ENCODE results near the gene GPR180. TPM values are rescaled to one million over a fixed set of nuclear protein-coding genes. Genes with fewer than 3 reads are reported as not detected.

GPR180 gene
- polyA plus RNA-seq, 2 of the 4 experiments (the other 2 are of a cell fraction): 3.6 to 7.8 TPM

- Histone ChIP-seq H3K27ac (no peak overlapping the region), H3K4me3 (no peak overlapping the region), H3K4me1 (peaks cover 12% of the 10 kb centered on the region; the same call in 2 of the 3 replicates), H3K9me3 (no peaks in the 10 kb centered on the region), H3K4me2 (no peak overlapping the region)
- ChIA-PET POLR2A (no interaction called here), CTCF (interaction anchor here (0.8 to 3.2 kb wide), 8 partner anchors 9 to 745 kb away, joined by 3 to 14 read pairs (median 4); no protein-coding TSS in a partner anchor)
- TF ChIP-seq JUNB (IDR thresholded peaks at IDR 0.05) (no peak), NPAS2 (CRISPR knock-in tag; IDR thresholded peaks at IDR 0.05; ENCODE audit: borderline replicate concordance) (no peak), E2F6 (IDR thresholded peaks at IDR 0.05; ENCODE audit: borderline replicate concordance, low read depth) (no peak), EHF (CRISPR knock-in tag; IDR thresholded peaks at IDR 0.05) (no peak), NFE2L2 (conservative IDR thresholded peaks at IDR 0.05; ENCODE audit: low read length) (no peak), ZNF302 (CRISPR knock-in tag; IDR thresholded peaks at IDR 0.05) (no peak), TFCP2L1 (CRISPR knock-in tag; IDR thresholded peaks at IDR 0.05) (no peak), FOXS1 (CRISPR knock-in tag; IDR thresholded peaks at IDR 0.05) (no peak), ELK1 (IDR thresholded peaks at IDR 0.05; ENCODE audit: low read depth, low read length) (no peak), POLR2A (IDR thresholded peaks at IDR 0.05; ENCODE audit: low read length) (no peak), CEBPB (IDR thresholded peaks at IDR 0.05) (no peak), ZSCAN20 (CRISPR knock-in tag; IDR thresholded peaks at IDR 0.05) (no peak), EHMT2 (IDR thresholded peaks at IDR 0.05; ENCODE audit: low read depth) (no peak), HOXB5 (CRISPR knock-in tag; IDR thresholded peaks at IDR 0.05) (no peak)
- TF ChIP-seq, protein P1, sequence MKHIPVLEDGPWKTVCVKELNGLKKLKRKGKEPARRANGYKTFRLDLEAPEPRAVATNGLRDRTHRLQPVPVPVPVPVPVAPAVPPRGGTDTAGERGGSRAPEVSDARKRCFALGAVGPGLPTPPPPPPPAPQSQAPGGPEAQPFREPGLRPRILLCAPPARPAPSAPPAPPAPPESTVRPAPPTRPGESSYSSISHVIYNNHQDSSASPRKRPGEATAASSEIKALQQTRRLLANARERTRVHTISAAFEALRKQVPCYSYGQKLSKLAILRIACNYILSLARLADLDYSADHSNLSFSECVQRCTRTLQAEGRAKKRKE (CRISPR knock-in tag; IDR thresholded peaks at IDR 0.05; ENCODE audit: low read depth): no peak
- TF ChIP-seq, protein P2, sequence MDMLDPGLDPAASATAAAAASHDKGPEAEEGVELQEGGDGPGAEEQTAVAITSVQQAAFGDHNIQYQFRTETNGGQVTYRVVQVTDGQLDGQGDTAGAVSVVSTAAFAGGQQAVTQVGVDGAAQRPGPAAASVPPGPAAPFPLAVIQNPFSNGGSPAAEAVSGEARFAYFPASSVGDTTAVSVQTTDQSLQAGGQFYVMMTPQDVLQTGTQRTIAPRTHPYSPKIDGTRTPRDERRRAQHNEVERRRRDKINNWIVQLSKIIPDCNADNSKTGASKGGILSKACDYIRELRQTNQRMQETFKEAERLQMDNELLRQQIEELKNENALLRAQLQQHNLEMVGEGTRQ (IDR thresholded peaks at IDR 0.05): no peak
- no peak for FAIRE-seq
- peak; percentile 5 to 9 for DNase-seq (ENCODE audit: low read depth in 1 of 2, low spot score in 1 of 2)
- peak in 1 of 2 experiments; percentile 72; a peak in 3 of 6 replicates for ATAC-seq
- WGBS (ENCODE audit: missing lambda C conversion rate): 67% methylated on average over 1 of the region's 1 CpG
Observed at GRCh38 chr13:94658926-94659597, 57.4 kb downstream of the GPR180 start.

DNA sequence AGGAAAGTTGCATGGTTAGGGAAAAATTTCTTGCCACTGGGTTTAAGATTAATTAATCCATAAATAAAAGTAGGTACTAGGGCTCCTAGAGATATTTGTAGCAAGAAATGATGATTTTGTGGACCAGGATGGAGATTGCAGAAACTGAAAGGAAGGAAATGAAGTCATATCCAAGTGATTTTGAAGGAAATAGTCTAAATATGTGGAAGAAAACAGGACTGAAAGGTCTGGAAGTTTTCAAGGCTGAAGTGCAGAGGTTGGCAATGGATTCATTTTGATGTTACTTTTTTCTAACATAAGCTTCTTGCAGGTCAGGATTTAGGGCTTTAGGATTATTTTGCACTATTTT, 57.9 kb downstream of the GPR180 start:
- ChIA-PET CTCF (interaction anchor here (0.8 to 3.2 kb wide), 7 partner anchors 9 to 745 kb away, joined by 3 to 14 read pairs (median 4); no protein-coding TSS in a partner anchor), POLR2A (no interaction called here)
- Histone ChIP-seq H3K4me2 (no peak overlapping the region), H3K4me3 (no peak overlapping the region), H3K4me1 (peaks cover 12% of the 10 kb centered on the region; the same call in 2 of the 3 replicates), H3K9me3 (no peaks in the 10 kb centered on the region), H3K27ac (no peak overlapping the region)
- no peak for ATAC-seq
- TF ChIP-seq MAFK (IDR thresholded peaks at IDR 0.05; ENCODE audit: partially characterized antibody): no peak
- no peak for TF ChIP-seq FOSB (CRISPR knock-in tag; IDR thresholded peaks at IDR 0.05)
- no peak for TF ChIP-seq JUNB (IDR thresholded peaks at IDR 0.05)
- TF ChIP-seq ZC3H11A (IDR thresholded peaks at IDR 0.05): no peak
- no peak for TF ChIP-seq ELK1 (IDR thresholded peaks at IDR 0.05; ENCODE audit: low read depth, low read length)
- TF ChIP-seq EHMT2 (IDR thresholded peaks at IDR 0.05; ENCODE audit: low read depth): no peak
- TF ChIP-seq, protein P2 (IDR thresholded peaks at IDR 0.05): no peak
- TF ChIP-seq ZSCAN20 (CRISPR knock-in tag; IDR thresholded peaks at IDR 0.05): no peak
- TF ChIP-seq, protein P1 (CRISPR knock-in tag; IDR thresholded peaks at IDR 0.05; ENCODE audit: low read depth): no peak
- no peak for TF ChIP-seq CBX2 (IDR thresholded peaks at IDR 0.05; ENCODE audit: borderline replicate concordance, low read depth)
- TF ChIP-seq, protein P3, sequence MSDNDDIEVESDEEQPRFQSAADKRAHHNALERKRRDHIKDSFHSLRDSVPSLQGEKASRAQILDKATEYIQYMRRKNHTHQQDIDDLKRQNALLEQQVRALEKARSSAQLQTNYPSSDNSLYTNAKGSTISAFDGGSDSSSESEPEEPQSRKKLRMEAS (IDR thresholded peaks at IDR 0.05): no peak
- no peak for TF ChIP-seq HES2 (IDR thresholded peaks at IDR 0.05)
- no peak for TF ChIP-seq EP300 (IDR thresholded peaks at IDR 0.05)
- no peak for TF ChIP-seq E2F6 (IDR thresholded peaks at IDR 0.05; ENCODE audit: borderline replicate concordance, low read depth)
- no peak for TF ChIP-seq HOXB13 (CRISPR knock-in tag; IDR thresholded peaks at IDR 0.05; ENCODE audit: low read depth)
- FAIRE-seq: no peak
- DNase-seq (ENCODE audit: low read depth in 1 of 2, low spot score in 1 of 2): no peak
